Gastrocnemius medialis (tissue), 4 donors: ENCODE results near the gene PAN2.

Experiments used
- POLR2A ChIP-seq, 2 donors: fragments of 450-650 bp; IDR thresholded peaks; one replicate each; pipeline ENCODE4 v1.6.1; 2017; ENCODE audit warnings: antibody characterized with exemption in 2 of 2, mild to moderate bottlenecking in 2 of 2, moderate library complexity in 2 of 2
- TF ChIP-seq, protein P1 (sequence below), 5 experiments: fragments of 450-650 bp in 3 of 5; fragments of 200-600 bp in 2 of 5; sonication (generic) in 2 of 5; IDR thresholded peaks in 4 of 5; conservative IDR thresholded peaks in 1 of 5; 1 replicate in 4 of 5; 2 replicates in 1 of 5; pipeline ENCODE4 v1.5.1; 2016 to 2019; ENCODE audit warnings: antibody characterized with exemption in 5 of 5, mild to moderate bottlenecking in 3 of 5, moderate library complexity in 3 of 5

DNA sequence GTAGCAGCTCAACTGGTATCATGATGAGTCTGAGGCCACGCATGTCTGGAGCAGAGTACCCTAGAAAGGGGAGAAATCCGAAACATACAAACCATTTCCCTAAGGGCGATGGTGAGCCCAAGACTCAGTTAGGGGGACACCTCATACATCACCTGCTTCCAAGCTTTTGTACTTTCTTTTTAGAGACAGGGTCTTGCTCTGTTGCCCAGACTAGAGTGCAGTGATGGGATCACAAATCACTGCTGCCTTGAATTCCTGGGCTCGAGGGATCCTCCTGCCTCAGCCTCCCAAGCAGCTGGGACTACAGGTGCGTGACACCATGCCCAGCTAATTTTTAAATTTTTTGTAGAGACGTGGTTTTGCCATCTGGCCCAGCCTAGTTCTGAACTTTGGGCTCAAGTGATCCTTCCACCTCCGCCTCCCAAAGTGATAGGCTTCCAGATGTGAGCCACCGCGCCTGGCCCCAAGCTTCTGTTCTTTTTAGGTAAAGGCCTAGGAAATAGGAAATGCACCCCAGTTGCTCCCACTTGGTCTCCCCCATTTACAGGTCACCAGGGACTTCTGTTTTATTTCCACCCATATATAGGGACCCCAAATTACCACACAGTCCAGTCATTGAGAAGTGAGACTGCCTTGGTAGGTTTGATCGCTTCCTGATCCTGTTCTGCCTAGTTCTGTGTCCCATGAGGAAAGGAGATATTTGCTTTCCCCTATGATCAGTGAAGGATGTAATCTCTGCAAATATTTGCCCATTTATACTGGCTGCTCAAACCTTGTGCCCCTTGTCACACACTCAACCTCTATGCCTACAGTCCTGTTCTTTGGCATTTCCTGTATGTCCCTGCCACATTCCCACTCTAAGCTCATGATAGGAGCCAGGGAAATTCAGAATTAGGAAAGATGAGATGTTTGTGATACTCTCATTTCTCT is 28.6 kb upstream of the PAN2 start, which contains the start of gene APOF:
- no peak for TF ChIP-seq POLR2A (IDR thresholded peaks at IDR 0.05)
- TF ChIP-seq, protein P1, sequence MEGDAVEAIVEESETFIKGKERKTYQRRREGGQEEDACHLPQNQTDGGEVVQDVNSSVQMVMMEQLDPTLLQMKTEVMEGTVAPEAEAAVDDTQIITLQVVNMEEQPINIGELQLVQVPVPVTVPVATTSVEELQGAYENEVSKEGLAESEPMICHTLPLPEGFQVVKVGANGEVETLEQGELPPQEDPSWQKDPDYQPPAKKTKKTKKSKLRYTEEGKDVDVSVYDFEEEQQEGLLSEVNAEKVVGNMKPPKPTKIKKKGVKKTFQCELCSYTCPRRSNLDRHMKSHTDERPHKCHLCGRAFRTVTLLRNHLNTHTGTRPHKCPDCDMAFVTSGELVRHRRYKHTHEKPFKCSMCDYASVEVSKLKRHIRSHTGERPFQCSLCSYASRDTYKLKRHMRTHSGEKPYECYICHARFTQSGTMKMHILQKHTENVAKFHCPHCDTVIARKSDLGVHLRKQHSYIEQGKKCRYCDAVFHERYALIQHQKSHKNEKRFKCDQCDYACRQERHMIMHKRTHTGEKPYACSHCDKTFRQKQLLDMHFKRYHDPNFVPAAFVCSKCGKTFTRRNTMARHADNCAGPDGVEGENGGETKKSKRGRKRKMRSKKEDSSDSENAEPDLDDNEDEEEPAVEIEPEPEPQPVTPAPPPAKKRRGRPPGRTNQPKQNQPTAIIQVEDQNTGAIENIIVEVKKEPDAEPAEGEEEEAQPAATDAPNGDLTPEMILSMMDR (IDR thresholded peaks at IDR 0.05 in 4 of 5, conservative IDR thresholded peaks at IDR 0.05 in 1 of 5), result no peak
